ENCODE data around the gene DNAJC17.

DNA sequence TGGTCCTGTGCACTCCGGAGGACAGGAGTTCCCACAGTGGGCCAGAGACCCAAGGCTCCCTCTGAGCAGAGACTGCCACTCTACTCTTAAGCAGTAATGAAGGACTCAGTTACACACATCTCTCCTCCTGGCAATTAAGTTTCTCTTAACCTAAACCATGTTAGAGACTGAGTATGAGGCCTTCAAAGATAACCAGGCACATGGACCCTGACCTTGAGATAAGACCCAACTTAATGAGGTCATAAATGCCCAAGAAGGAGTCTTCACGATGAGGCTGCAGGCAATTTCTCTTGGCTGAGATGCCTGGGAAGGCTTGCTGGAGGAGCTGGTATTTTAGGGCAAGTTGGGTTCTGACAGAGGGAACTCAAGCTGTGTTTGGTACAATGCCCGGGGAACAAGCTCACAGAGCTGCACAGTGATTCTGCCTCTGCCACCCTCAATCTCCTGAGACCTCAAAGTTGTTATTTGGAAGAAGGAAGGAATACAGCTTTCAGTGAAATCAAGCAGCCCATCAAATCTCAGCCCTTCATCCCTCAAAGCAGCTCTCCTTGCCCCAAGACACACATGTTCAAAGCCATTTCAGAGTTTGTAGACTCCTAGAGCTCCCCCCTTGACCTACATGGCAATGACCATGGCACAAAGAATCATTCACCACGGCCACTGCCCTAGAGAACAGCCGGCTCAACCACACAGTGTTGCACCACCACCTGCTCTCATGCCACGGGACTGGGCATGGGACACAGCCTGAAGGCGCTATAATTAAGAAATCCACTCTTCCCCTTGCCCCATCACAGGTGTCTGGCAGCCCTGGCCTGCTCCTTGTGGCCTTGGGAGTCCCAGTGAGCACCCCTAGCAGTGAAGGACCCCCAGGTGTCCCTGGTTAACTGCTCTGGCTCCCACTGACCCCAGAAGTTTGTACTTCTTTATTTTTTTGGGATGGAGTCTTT is 59.3 kb downstream of the DNAJC17 start:
- no peak for TF ChIP-seq RNF2 (IDR thresholded peaks at IDR 0.05; ENCODE audit: borderline replicate concordance, low read depth)
- TF ChIP-seq MAX (IDR thresholded peaks at IDR 0.05): no peak
- TF ChIP-seq POLR2A (IDR thresholded peaks at IDR 0.05; ENCODE audit: low read length): no peak
- TF ChIP-seq KDM5A (IDR thresholded peaks at IDR 0.05): no peak
- no peak for TF ChIP-seq CTCF (IDR thresholded peaks at IDR 0.05)
- no peak for TF ChIP-seq E2F6 (IDR thresholded peaks at IDR 0.05; ENCODE audit: borderline replicate concordance, low read depth)
- TF ChIP-seq CHD2 (IDR thresholded peaks at IDR 0.05; ENCODE audit: low read length, partially characterized antibody): no peak

Measured in A549 (cell line).